Activated T-cell treated with anti-CD3 and anti-CD28 coated beads for 4 hours (primary cell): ENCODE results near the gene AGR3.
"Not testable (repeated sequence)": the region's sequence is repeated elsewhere in the genome, so short reads cannot be mapped to it uniquely, and the experiment has no call there.

ENCODE experiments used
- DNase-seq: peaks from one replicate; pipeline ENCODE4 v3.0.0-alpha.2; 2020

The AGR3 gene

DNA sequence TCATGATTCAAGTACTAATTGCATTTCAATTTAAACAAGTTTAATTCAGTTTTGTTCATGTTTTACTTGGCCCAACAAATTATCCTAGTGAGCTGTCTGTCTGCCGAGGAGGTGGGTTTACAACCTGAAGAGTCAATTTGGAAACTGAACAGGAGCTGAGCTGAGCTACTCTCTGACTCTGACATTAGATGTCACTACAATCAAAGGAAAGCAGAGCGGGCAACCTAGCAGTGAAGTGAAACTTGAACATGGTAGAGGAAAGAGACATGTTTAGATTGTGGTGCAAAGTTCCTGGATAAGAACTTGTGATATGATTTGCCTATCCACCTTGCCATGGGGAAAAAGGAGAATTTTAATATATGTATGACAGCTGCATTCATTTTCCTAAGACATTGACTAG, 9.6 kb upstream of the AGR3 start:
- no peak for DNase-seq

- no peak for DNase-seq
Observed at GRCh38 chr7:16889851-16890415, 8.2 kb upstream of the AGR3 start.

DNA sequence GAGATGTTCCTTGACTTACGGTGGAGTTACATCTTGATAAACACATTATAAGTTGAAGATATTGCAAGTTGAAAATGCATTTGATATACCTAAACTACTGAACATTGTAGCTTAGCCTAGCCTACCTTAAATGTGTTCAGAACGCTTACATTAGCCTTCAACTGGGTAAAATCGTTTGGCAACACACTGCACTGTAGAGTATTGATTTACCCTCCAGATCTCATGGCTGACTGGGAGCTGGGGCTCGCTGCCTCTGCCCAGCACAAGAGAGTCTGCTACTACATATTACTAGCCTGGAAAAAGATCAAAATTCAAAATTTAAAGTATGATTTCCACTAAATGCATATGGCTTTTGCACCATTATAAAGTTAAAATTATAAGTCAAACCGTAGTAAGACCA, 7.5 kb upstream of the AGR3 start:
- no peak for DNase-seq

DNA sequence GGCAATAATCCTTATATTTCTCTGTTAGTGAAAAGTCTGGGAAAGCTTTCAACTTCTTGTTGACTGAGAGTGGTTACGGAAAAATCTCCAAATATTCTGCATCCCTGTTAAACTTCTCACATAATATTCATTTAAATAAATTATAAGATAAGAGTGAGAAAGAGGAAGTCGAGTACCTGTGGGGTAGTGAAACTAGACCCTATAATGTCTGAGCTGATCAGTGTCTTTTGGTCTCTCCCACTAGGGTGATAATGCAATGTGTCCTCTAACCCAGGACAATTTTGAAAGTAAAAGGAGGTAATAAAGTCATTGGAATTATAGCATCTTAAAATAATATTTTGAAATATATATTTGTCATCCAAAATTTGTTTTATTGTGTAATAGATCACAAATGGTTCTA, 2.1 kb upstream of the AGR3 start:
- no peak for DNase-seq

- no peak for DNase-seq
Observed at GRCh38 chr7:16880554-16880953, 1.2 kb downstream of the AGR3 start.

DNA sequence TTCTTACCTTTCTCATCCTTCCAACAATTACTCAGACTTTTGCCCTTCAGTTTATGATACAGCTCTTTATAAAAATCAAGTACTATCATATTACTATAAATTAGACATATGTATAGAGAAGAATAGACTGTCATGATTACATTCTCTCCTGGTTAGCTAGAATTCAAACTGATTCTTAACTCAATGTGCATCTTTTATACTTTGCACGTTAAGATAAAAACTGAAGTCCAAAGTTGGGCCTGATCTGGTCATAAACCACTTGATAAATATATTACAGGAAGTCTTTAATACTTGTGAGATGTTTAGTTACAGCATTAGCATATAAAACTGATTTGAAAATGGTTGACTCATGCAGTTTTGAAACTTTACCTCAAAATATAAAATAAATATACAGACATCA, 2.6 kb downstream of the AGR3 start:
- DNase-seq = no peak

- DNase-seq = no peak
Observed at GRCh38 chr7:16875861-16876260, 5.9 kb downstream of the AGR3 start.

- DNase-seq = no peak
Observed at GRCh38 chr7:16874066-16874465, 7.7 kb downstream of the AGR3 start.

GRCh38 chr7:16867328-16867727, 14.5 kb downstream of the AGR3 start:
- no peak for DNase-seq

DNA sequence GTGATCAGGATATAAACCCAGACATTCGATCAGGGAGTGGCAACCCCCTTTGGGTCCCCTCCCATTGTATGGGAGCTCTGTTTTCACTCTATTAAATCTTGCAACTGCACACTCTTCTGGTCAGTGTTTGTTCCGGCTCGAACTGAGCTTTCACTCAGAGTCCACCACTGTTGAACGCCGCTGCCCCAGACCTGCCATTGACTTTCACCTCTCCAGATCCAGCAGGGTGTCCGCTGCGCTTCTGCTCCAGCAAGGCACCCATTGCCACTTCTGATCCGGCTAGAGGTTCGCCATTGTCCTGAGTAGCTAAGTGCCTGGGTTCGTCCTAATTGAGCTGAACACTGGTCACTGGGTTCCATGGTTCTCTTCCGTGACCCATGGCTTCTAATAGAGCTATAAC, 28.6 kb downstream of the AGR3 start:
- not testable (repeated sequence) for DNase-seq

GRCh38 chr7:16851829-16852228, 30.0 kb downstream of the AGR3 start:
- DNase-seq = no peak

- no peak for DNase-seq
Observed at GRCh38 chr7:16850614-16851466, 30.9 kb downstream of the AGR3 start.

DNA sequence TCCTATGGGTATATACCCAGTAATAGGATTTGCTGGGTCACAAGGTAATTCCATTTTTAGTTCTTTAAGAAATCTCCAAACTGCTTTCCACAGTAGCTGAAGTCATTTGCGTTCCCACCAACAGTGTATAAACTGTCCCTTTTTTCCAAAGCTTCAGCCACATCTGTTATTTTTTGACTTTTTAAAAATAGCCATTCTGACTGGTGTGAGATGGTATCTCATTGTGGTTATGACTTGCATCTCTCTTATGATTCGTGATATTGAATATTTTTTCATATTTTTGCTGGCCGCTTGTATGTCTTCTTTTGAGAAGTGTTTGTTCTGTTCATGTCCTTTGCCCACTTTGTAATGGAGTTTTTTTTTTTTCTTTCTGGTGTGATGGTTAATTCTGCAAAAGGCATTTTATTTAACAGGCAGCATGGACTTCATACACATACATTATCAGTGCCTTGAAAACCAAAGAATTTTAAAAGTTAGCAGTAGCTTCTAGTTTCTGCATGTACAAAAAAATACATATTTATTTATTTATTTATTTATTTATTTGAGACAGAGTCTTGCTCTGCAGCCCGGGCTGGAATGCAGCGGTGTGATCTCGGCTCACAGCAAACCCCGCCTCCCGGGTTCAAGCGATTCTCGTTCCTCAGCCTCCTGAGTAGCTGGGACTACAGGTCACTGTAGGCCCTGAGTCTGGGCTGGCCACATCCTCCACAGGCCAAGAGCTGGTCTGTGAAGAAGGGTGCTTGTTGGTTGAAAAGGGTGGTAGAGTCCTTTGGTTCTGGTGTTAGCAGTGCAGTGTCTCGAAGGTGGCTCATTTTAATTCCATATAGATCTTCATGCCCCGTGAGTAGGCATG, 32.3 kb downstream of the AGR3 start:
- no peak for DNase-seq

DNA sequence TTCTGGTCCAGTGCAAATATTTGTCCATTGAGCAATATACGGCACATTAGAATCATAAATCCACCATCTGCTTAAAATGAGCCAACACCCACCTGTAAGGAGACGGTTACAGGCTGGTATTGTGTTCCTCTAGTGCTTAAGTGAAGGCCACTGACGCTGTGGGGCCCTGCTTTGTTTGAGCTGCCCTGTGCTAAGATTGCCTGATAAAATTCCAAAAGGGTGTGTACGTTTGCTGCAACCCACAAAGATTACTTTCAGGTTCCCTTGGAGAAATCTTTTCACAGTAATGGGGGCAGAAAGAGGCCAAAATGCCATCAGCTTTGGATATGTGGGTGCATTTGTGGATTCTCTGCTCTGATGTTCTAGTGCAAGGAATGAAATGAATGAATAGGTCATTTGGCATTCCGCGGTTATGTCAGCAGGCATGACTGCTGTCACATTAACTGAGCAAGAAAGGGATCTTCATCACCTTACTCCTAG, 34.4 kb downstream of the AGR3 start:
- no peak for DNase-seq

DNA sequence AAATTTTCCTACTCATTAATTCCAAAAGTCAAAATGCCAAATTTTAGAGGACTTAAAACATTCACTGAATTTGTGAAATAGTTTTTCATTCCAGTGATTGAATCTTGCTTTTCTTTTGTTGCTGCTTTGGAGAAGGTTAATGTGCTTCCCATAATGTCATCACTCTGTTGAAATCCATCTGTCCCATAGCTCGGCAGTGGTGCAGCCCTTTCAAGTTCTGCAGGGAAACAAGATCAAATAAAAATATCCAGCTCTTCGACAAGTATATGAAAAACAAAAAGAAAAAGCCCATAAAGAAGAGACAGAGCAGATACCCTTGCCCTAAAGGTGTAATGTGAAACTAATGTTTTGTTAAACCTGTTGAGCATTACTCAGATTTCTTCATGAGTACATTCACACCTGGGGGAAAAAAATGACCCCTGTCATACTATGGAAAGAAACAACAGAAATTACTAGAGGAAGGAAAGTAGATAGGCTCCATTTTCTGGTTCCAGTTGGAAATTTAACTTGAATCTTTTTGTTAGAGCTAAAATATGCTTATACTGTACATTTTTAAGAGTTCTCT, 35.1 kb downstream of the AGR3 start:
- no peak for DNase-seq

DNA sequence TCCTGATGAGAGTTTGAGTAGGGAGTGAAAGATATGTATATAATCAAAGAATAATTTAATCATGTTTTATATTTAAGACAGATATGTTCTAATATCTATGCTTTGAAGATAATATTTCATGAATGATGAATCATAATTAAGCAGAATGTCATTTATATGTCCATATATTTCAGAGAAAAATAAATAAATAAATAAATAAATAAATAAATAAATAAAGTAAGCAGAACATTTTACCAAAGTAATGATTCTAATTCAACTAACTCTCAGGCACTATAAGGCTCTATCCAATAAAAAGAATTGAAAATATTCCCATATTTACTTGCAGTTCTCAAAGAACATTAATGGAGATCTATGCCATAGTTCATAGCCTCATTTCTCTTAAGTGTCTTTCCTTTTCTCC, 36.0 kb downstream of the AGR3 start:
- DNase-seq = no peak

GRCh38 chr7:16841681-16842080, 40.1 kb downstream of the AGR3 start:
- DNase-seq = no peak

DNA sequence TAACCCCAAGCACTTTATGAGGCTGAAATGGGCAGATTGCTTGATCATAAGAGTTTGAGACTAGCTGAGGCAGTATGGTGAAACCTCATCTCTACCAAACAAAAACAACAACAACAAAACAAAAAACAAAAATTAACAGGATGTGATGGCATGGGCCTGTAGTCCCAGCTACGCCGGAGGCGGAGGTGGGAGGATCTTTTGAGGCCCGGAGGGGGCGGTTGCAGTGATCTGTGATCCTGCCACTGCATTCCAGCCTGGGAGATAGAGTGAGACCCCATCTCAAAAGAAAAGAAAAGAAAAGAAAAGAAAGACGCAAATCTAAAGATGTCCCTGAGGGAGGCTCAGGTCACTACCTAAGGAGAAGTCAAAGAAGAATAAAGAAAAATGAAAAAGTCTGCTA, 41.7 kb downstream of the AGR3 start:
- DNase-seq = no peak

- DNase-seq = no peak
Observed at GRCh38 chr7:16839646-16840045, 42.1 kb downstream of the AGR3 start.

GRCh38 chr7:16838891-16839290, 42.9 kb downstream of the AGR3 start:
- no peak for DNase-seq

GRCh38 chr7:16838386-16838785, 43.4 kb downstream of the AGR3 start:
- no peak for DNase-seq

GRCh38 chr7:16836481-16836880, 45.3 kb downstream of the AGR3 start:
- DNase-seq = no peak

- no peak for DNase-seq
Observed at GRCh38 chr7:16833373-16833772, 48.4 kb downstream of the AGR3 start.
